A673 (cell line): ENCODE results near the gene CHN1. TPM values are rescaled to one million over a fixed set of nuclear protein-coding genes. Genes with fewer than 3 reads are reported as not detected.
A peak's percentile ranks its signal among the peaks of the same experiment; 100 is the strongest.

ENCODE experiments used
- BruUV-seq: library from RNA; stranded (reverse); fragments of 400-500 nt; replicated peaks from 2 replicates; lab custom pipeline; 2021; lab: Mats Ljungman, UMichigan
- CTCF ChIA-PET: fragments of 300-600 bp; sonication (Branson Sonifier 250); formaldehyde crosslinking; loops from one replicate; lab custom pipeline; 2022; ENCODE audit warnings: antibody characterized with exemption; lab: Charles Lee
- POLR2A ChIA-PET: fragments of 300-600 bp; sonication (Branson Sonifier 250); formaldehyde crosslinking; loops from one replicate; lab custom pipeline; 2022; ENCODE audit warnings: antibody characterized with exemption; ENCODE audit not compliant: low non-redundant PET; lab: Charles Lee
- DNase-seq: peaks from one replicate; pipeline ENCODE4 v3.0.0-alpha.2; 2015; ENCODE audit warnings: low spot score
- H3K27ac ChIP-seq: fragments of 200-600 bp; sonication (generic); 2 replicates; pipeline ENCODE4 v1.5.1; 2016; ENCODE audit warnings: mixed run types, low read depth, mild to moderate bottlenecking, mixed read lengths, antibody characterized with exemption, low read length; ENCODE audit not compliant: poor library complexity, severe bottlenecking
- H3K27me3 ChIP-seq: fragments of 200-600 bp; sonication (generic); replicated peaks from 2 replicates; pipeline ENCODE4 v1.6.1; 2017; ENCODE audit warnings: mixed run types, low read depth, mild to moderate bottlenecking, mixed read lengths, antibody characterized with exemption, low read length; ENCODE audit not compliant: insufficient read depth, poor library complexity
- H3K36me3 ChIP-seq: fragments of 200-600 bp; sonication (generic); 2 replicates; pipeline ENCODE4 v1.6.1; 2016; ENCODE audit warnings: mixed run types, mild to moderate bottlenecking, mixed read lengths, antibody characterized with exemption, low read length; ENCODE audit not compliant: insufficient read depth, poor library complexity, severe bottlenecking
- H3K4me1 ChIP-seq: fragments of 200-600 bp; sonication (generic); 2 replicates; pipeline ENCODE4 v1.6.1; 2017; ENCODE audit warnings: mixed run types, mild to moderate bottlenecking, mixed read lengths, antibody characterized with exemption, low read length; ENCODE audit not compliant: insufficient read depth, poor library complexity, severe bottlenecking
- H3K4me3 ChIP-seq: fragments of 200-600 bp; sonication (generic); 2 replicates; pipeline ENCODE4 v1.5.1; 2016; ENCODE audit warnings: low read depth, mixed run types, mild to moderate bottlenecking, mixed read lengths, low read length; ENCODE audit not compliant: poor library complexity, severe bottlenecking
- H3K9me3 ChIP-seq: fragments of 200-600 bp; sonication (generic); 2 replicates; pipeline ENCODE4 v1.6.1; 2016; ENCODE audit warnings: mixed run types, low read depth, mild to moderate bottlenecking, mixed read lengths, antibody characterized with exemption, low read length; ENCODE audit not compliant: poor library complexity, severe bottlenecking
- CTCF ChIP-seq: fragments of 300-800, 200-600 bp; sonication (generic); conservative IDR thresholded peaks from 2 replicates; pipeline ENCODE4 v1.5.1; 2017; ENCODE audit warnings: low read depth, mild to moderate bottlenecking, antibody characterized with exemption, low read length, moderate library complexity, mixed read lengths
- EZH2 ChIP-seq: fragments of 200-600 bp; sonication (generic); IDR thresholded peaks from 2 replicates; pipeline ENCODE4 v1.6.1; 2017; ENCODE audit warnings: borderline replicate concordance, low read depth, mild to moderate bottlenecking, mixed read lengths, antibody characterized with exemption, low read length; ENCODE audit not compliant: poor library complexity, severe bottlenecking
- intact Hi-C: fragments of 100-400 bp; cut with micrococcal nuclease; formaldehyde crosslinking; loops from one replicate; pipeline ENCODE4 v1.10.0; 2022; ENCODE audit not compliant: unreplicated experiment
- total RNA-seq: library from RNA; stranded (reverse); gene quantifications from 2 replicates; pipeline ENCODE4 v1.2.3, GENCODE V29; 2021

The CHN1 gene
- total RNA-seq, 1 experiment from 2014 or later: 11.3 TPM

GRCh38 chr2:174878537-174879147 is 126.5 kb downstream of the CHN1 start:
- no peak overlapping the region for H3K27ac ChIP-seq
- TF ChIP-seq CTCF: no peak
- TF ChIP-seq EZH2: no peak
- H3K27me3 ChIP-seq: no peaks in the 10 kb centered on the region
- H3K36me3 ChIP-seq: no peaks in the 10 kb centered on the region
- ChIA-PET CTCF (no interaction called here), POLR2A (no interaction called here)
- intact Hi-C loops: no loop called here
- peak; percentile 49 for DNase-seq
- peaks cover 6% of the 10 kb centered on the region for H3K4me1 ChIP-seq
- BruUV-seq: no TSS peak
- H3K4me3 ChIP-seq: peak overlapping the region; percentile 18
- H3K9me3 ChIP-seq: no peaks in the 10 kb centered on the region

GRCh38 chr2:174877751-174878150 is 127.4 kb downstream of the CHN1 start:
- H3K4me3 ChIP-seq: no peak overlapping the region
- no peaks in the 10 kb centered on the region for H3K36me3 ChIP-seq
- POLR2A ChIA-PET: no interaction called here
- H3K4me1 ChIP-seq: peaks cover 6% of the 10 kb centered on the region
- CTCF ChIA-PET: no interaction called here
- no peak for TF ChIP-seq CTCF
- no peak for TF ChIP-seq EZH2
- no peaks in the 10 kb centered on the region for H3K27me3 ChIP-seq
- H3K9me3 ChIP-seq: no peaks in the 10 kb centered on the region
- intact Hi-C loops: no loop called here
- H3K27ac ChIP-seq: no peak overlapping the region
- DNase-seq: no peak
- BruUV-seq: no TSS peak

- no peak for TF ChIP-seq CTCF
- no peak for TF ChIP-seq EZH2
- no peak overlapping the region for H3K4me3 ChIP-seq
- H3K36me3 ChIP-seq: no peaks in the 10 kb centered on the region
- no peak overlapping the region for H3K27ac ChIP-seq
- BruUV-seq: no TSS peak
- no peaks in the 10 kb centered on the region for H3K9me3 ChIP-seq
- DNase-seq: no peak
- CTCF ChIA-PET: no interaction called here
- peaks cover 6% of the 10 kb centered on the region for H3K4me1 ChIP-seq
- intact Hi-C loops: no loop called here
- POLR2A ChIA-PET: no interaction called here
- H3K27me3 ChIP-seq: no peaks in the 10 kb centered on the region
These were observed 127.9 kb downstream of the CHN1 start for GRCh38 chr2:174877301-174877700.
